HG02970 (cell line): Measurements from ENCODE around the gene RADIL.
"Not testable (repeated sequence)": the region's sequence is repeated elsewhere in the genome, so short reads cannot be mapped to it uniquely, and the experiment has no call there.

Experiments used
- ATAC-seq: cut with Tn5 transposase; IDR thresholded peaks from one replicate; pipeline ENCODE4 v1.9.1; 2021; ENCODE audit warnings: mild to moderate bottlenecking, moderate library complexity, moderate number of reproducible peaks; ENCODE audit not compliant: unreplicated experiment, low FRiP score

The RADIL gene

GRCh38 chr7:4809666-4810065 lies 73.8 kb downstream of the RADIL start:
- ATAC-seq: no peak

DNA sequence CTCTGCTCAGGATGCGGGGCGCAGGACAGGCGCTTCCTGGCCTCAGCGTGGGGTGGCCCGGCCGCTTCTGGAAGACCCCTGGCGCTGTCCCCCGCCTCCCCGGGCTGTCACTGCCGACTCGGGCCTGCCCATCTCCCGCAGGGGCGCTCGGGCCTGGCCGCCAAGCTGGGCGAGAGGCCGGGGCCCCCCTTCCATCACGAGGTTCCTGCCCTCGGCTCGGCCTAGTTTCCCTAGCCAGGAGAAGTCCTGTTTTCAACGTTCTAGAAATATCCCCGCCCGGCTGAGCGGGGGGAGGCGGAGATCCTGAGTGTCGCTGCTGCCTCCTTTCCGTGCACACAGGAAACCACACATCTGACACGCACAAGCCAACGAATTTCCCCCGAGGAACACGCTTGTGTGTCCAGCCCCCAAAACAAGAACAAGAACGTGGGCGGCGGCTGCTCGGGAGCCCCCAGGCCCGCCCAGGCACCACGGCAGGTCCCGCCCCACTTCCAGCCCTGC lies 74.4 kb downstream of the RADIL start:
- ATAC-seq: no peak

- ATAC-seq: no peak
Measured at GRCh38 chr7:4808565-4808964, 75.0 kb downstream of the RADIL start.

DNA sequence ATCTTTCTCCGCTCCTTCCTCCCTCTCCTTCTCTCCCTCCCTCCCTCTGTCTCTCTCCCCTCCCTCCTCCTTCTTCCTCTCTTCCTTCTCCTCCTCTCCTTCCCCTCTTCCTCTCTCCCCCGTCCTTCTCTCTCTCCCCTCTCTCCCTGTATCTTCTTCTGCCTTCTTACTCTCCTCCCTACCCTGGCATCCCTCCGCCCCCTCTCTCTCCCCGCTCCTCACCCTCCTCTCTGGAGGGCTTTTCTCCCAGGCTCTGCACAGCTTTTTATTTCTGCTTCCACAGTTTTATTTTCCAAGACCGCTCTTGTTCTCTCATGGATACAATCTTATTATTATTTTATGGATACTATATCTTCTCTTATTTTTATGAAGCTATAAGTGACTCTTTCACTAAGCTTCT lies 75.5 kb downstream of the RADIL start:
- ATAC-seq: no peak

DNA sequence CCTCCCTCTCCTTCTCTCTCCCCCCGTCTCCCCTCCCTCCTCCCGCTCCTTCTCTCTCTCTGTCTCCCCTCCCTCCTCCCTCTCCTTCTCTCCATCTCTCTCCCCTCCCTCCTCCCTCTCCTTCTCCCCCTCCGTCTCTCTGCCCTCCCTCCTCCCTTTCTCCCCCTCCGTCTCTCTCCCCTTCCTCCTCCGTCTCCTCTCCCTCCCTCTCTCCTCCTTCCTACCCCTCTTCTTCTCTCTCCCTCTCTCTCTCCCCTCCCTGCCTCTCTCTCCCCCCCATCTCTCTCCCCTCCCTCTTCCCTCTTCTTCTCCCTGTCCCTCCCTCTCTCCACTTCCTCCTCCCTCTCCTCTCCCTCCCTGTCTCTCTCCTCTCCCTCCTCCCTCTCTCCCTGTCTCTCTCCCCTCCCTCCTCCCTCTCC lies 75.9 kb downstream of the RADIL start:
- ATAC-seq: no peak

GRCh38 chr7:4806983-4807597 lies 76.4 kb downstream of the RADIL start:
- ATAC-seq: no peak

GRCh38 chr7:4805984-4806300 lies 77.6 kb downstream of the RADIL start:
- ATAC-seq: no peak

DNA sequence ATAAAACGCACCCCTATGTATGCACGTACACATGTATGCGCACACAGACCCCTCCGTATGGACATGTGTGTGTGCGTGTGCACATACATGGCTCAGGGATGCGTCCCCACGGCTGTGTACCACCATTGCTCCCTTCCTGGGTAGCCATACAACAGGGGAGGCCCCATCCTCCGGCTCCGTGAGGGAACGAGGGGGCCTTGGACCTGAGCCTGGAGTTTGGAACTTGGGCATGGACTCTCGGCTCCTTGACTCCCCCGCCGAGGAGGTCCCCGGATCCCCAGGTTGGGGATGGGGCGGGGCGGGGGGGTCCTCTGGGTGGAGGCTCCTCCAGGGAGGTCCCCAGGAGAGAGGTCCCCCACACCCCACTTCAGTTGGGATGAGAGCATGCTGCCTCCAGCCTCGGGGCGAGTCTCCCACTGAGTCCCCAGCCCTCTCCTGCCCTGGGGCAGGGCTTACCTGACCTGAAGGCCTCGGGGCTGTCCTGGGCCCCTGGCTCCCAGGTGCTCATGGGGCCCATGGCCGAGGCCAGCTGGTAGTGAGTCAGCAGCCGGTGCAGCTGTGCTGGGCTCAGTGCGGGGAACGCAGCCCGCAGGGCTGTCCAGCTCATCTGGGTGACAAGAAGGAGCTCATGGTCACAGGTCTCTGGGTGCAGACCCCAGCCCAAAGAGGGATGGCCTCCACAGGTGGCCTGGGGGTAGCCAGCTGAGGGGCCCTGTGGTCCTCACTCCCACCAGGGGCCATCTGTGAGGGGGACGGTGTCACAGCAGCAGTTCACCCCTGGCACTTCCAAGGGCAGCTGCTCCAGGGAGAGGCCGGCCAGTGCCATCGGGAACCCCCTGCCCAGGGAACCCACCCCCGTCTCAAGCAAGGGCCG lies 78.2 kb downstream of the RADIL start:
- no peak for ATAC-seq

DNA sequence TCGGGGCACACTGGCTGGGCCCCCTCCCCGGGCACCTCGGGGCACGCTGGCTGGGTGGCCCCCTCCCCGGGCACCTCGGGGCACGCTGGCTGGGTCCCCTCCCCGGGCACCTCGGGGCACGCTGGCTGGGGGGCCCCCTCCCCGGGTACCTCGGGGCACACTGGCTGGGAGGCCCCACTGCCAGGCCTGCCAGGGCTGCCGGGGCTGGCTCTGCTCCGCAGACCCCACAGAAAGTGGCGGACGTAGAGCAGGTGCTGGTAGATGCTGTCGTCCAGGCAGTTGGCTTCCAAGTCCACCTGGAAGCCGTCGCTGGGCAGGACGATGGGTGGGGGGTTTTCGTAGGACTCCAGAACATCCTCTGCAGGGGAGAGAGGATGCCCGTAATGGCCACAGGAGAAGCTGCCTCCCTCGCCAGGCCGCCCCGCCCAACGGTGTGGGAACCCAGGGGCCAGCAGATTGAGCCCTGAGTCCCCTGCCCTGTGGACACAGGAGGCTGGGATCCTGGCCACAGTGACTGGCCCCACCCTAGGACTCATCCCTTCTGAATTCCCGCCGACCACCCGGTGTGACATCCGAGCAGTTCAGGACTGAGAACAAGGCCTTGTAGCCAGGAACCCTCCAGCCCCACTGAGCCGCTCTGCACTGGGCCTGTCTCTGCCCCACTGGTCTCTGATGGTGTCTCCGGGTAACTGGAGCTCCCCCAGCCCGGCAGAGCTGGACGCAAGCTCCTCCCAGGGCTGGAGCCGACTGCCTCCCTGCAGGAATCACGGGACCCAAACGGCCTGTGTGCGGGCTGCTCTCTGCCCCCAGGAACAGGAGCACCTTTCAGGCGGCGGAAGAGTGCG lies 79.9 kb downstream of the RADIL start:
- no peak for ATAC-seq

GRCh38 chr7:4802577-4802976 lies 80.9 kb downstream of the RADIL start:
- ATAC-seq: not testable (repeated sequence)

DNA sequence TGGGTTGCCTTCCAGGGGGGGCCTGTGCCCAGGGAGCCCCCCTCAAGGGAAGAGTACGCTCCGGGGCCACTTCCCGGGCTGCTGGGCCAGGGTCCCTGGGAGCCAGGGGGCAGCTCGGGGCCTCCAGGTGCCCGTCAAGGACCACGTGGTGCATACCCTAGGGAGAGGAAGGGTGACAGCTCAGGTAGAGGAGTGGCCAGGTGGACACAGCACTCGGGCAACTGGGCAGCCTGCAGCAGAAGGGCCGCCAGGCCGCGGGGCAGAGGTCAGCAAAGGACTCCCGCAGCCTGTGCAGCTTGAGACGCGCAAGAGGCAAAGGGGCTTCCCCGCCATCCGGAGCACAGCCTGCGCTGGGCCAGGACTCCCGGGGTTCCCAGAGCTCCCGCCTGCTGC lies 81.7 kb downstream of the RADIL start:
- no peak for ATAC-seq

GRCh38 chr7:4800926-4801838 lies 82.3 kb downstream of the RADIL start:
- ATAC-seq: no peak

DNA sequence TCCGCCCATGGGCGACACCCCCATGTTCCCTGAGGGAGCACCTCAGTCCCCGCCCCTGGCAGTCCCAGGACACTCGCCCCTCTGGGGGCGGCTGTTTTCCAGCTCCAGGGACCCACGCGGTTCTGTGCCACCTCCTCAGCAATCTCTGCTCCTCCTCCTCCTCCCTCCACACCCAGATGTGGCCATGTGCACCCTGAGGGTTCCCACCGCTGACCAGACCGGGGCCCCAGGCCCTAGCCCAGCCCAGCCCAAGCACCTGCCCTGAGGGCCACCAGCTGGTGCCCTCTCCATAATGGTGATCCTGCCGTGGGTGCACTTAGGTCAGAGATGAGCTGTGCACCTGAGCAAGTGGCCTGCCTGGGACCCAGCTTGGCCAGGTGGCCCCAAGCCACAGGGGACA lies 83.0 kb downstream of the RADIL start:
- no peak for ATAC-seq

- no peak for ATAC-seq
Measured at GRCh38 chr7:4799508-4800268, 83.8 kb downstream of the RADIL start.

DNA sequence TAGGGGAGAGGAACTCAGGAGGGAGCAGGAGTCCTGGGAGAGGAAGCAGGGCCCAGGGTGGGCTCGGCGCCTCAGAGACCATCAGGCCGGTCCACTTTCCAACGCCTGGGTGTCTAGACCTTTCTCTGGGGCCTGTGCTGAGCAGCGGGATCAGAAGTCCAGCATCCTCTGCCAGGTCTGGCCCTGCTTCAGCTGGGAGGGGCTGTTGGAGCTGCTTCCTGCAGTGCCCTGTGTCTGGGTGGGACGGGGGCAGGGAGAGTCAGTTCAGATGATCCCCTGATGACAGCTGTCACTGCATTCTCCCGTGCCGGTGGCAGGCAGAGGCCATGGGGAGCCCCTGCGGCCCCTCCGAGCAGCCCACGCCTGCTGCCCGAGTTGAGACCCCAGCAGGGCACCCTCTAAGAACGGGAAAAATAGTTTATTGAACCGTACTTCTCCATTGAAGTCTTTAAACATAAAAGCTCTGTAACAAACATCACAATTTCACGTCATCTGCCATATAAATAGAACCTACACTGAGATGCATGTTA lies 84.7 kb downstream of the RADIL start:
- ATAC-seq: no peak

DNA sequence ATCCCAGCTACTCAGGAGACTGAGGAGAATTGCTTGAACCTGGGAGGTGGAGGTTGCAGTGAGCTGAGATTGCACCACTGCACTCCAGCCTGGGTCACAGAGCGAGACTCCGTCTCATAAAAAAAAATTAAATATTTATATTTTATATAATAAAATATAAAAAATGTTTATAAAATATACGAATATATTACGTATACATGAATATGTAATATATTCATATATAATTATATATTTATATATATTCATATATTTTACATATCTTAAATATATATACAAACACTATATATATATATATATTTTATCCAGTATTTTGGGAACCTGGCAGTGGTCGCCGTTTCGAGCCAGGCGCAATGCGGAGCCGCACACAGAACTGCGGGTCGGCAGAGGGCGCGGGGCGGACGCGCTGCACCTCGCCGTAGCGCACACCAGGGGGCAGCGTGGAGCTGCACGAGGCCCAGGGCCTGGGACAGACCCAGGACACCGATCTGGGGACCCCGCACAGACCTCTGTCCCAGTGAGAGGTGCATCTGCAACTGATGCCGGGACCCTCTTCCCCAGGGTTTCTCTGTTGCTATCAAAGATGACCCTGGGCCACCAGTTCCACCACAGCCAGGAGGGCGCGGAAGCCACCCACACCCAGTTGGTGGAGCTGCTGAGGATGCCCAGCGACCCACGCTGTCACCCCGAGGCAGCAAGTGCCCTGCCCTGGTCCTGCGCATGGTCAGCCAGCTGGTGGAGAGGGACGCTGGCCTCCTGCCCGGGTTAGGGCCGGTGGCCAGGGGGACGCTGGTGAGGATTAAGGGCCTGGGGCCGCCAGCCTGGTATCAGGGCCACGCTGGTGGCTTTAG lies 85.4 kb downstream of the RADIL start:
- ATAC-seq: no peak

GRCh38 chr7:4796453-4796852 lies 87.1 kb downstream of the RADIL start:
- no peak for ATAC-seq
